H1 (cell line): ENCODE results near the gene FOXI3. TPM values are rescaled to one million over a fixed set of nuclear protein-coding genes. Genes with fewer than 3 reads are reported as not detected.

Experiments used
- CTCF ChIA-PET: fragments of 300-600 bp; sonication (Branson Sonifier 250); formaldehyde crosslinking; loops from one replicate; lab custom pipeline; 2021; ENCODE audit not compliant: partially characterized antibody; lab: Charles Lee
- POLR2A ChIA-PET: fragments of 300-600 bp; sonication (Branson Sonifier 250); formaldehyde crosslinking; loops from one replicate; lab custom pipeline; 2021; ENCODE audit warnings: inconsistent platforms; ENCODE audit not compliant: partially characterized antibody; lab: Charles Lee
- DNase-seq, 2 experiments: peaks; one replicate each; pipeline versions ENCODE4 v3.0.0 to v3.0.0-alpha.2; 2010 to 2022; ENCODE audit warnings: low spot score in 2 of 2, low read depth in 1 of 2, mixed read lengths in 1 of 2
- FAIRE-seq: peaks from 2 replicates; lab custom pipeline; 2011; peaks lifted over from hg19 to GRCh38; lab: Jason Lieb, UNC
- H2AFZ ChIP-seq: 2 replicates; pipeline ENCODE4 v1.8.1; 2012; ENCODE audit warnings: low read length, inconsistent platforms
- H2AK5ac ChIP-seq: 2 replicates; pipeline ENCODE4 v1.6.1; 2013; ENCODE audit warnings: low read depth, low read length
- H2BK120ac ChIP-seq: replicated peaks from 2 replicates; pipeline ENCODE3; 2013; ENCODE audit warnings: low read depth, low read length, inconsistent platforms
- H2BK12ac ChIP-seq: 2 replicates; pipeline ENCODE4 v1.6.1; 2013; ENCODE audit warnings: low read depth, low read length
- H2BK15ac ChIP-seq: 2 replicates; pipeline ENCODE4 v1.6.1; 2013; ENCODE audit warnings: low read length
- H2BK20ac ChIP-seq: 2 replicates; pipeline ENCODE4 v1.6.1; 2013; ENCODE audit warnings: low read length
- H2BK5ac ChIP-seq: 2 replicates; pipeline ENCODE4 v1.6.1; 2013; ENCODE audit warnings: low read depth, low read length
- H3K14ac ChIP-seq: 2 replicates; pipeline ENCODE4 v1.6.1; 2013; ENCODE audit warnings: inconsistent platforms; ENCODE audit not compliant: insufficient read length
- H3K18ac ChIP-seq: 2 replicates; pipeline ENCODE4 v1.6.1; 2013; ENCODE audit warnings: low read length; ENCODE audit errors: extremely low read depth
- H3K23ac ChIP-seq: 2 replicates; pipeline ENCODE4 v1.6.1; 2013; ENCODE audit warnings: inconsistent platforms; ENCODE audit not compliant: insufficient read length
- H3K23me2 ChIP-seq: 2 replicates; pipeline ENCODE4 v1.6.1; 2013; ENCODE audit warnings: low read depth, low read length
- H3K27ac ChIP-seq: 2 replicates; pipeline ENCODE4 v1.6.1; 2011; ENCODE audit warnings: low read depth, low read length, inconsistent platforms
- H3K27me3 ChIP-seq, 4 experiments: replicated peaks in 1 of 4; 1 replicate in 1 of 4; 2 replicates in 3 of 4; pipeline versions ENCODE4 v1.6.1 to v1.8.1; 2011 to 2013; ENCODE audit warnings: low read length in 3 of 4, mild to moderate bottlenecking in 3 of 4, inconsistent platforms in 2 of 4, mixed read lengths in 2 of 4, moderate library complexity in 1 of 4; ENCODE audit not compliant: control insufficient read depth in 3 of 4, insufficient read depth in 3 of 4; ENCODE audit errors: extremely low read depth in 1 of 4
- H3K36me3 ChIP-seq, 4 experiments: 2 replicates each; pipeline versions ENCODE4 v1.6.1 to v1.8.1; 2011 to 2013; ENCODE audit warnings: mild to moderate bottlenecking in 4 of 4, low read length in 3 of 4, moderate library complexity in 2 of 4, control low read depth in 1 of 4, inconsistent platforms in 1 of 4; ENCODE audit not compliant: insufficient read depth in 4 of 4, control insufficient read depth in 2 of 4
- H3K4ac ChIP-seq: replicated peaks from 2 replicates; pipeline ENCODE3; 2013; ENCODE audit warnings: low read length, low read depth, mixed read lengths, inconsistent platforms; ENCODE audit not compliant: insufficient read length
- H3K4me1 ChIP-seq, 4 experiments: replicated peaks in 1 of 4; 1 replicate in 1 of 4; 2 replicates in 3 of 4; pipeline versions ENCODE4 v1.6.1 to v1.8.1; 2011 to 2013; ENCODE audit warnings: low read length in 3 of 4, inconsistent platforms in 2 of 4, mixed read lengths in 1 of 4; ENCODE audit not compliant: insufficient read depth in 4 of 4, control insufficient read depth in 3 of 4
- H3K4me2 ChIP-seq, 2 experiments: 2 replicates each; pipeline versions ENCODE4 v1.6.1 to v1.8.1; 2011 to 2013; ENCODE audit warnings: low read depth in 2 of 2, low read length in 2 of 2, control low read depth in 1 of 2, inconsistent platforms in 1 of 2, mild to moderate bottlenecking in 1 of 2; ENCODE audit not compliant: insufficient read depth in 1 of 2
- H3K4me3 ChIP-seq, 4 experiments: fragments of 200-600, 300-600 bp in 1 of 4; sonication (generic), shearing (Covaris generic), sonication (Bioruptor Twin) in 1 of 4; 2 replicates each; pipeline versions ENCODE4 v1.5.1 to v1.8.1; 2011 to 2016; ENCODE audit warnings: low read length in 4 of 4, low read depth in 3 of 4, control low read depth in 2 of 4, inconsistent platforms in 2 of 4, mild to moderate bottlenecking in 2 of 4, mixed read lengths in 1 of 4, moderate library complexity in 1 of 4; ENCODE audit not compliant: insufficient read depth in 2 of 4; ENCODE audit errors: extremely low read depth in 1 of 4
- H3K56ac ChIP-seq: replicated peaks from 2 replicates; pipeline ENCODE3; 2013; ENCODE audit warnings: low read depth, mild to moderate bottlenecking, mixed read lengths, low read length, inconsistent platforms; ENCODE audit not compliant: insufficient read length
- H3K79me1 ChIP-seq: 2 replicates; pipeline ENCODE4 v1.6.1; 2013; ENCODE audit warnings: low read depth, low read length, control low read depth
- H3K79me2 ChIP-seq, 2 experiments: 2 replicates each; pipeline versions ENCODE4 v1.6.1 to v1.8.1; 2012 to 2013; ENCODE audit warnings: low read length in 2 of 2, mild to moderate bottlenecking in 2 of 2, inconsistent platforms in 1 of 2; ENCODE audit not compliant: insufficient read depth in 2 of 2, control insufficient read depth in 1 of 2
- H3K9ac ChIP-seq, 4 experiments: replicated peaks in 1 of 4; 1 replicate in 1 of 4; 2 replicates in 3 of 4; pipeline versions ENCODE4 v1.6.1 to v1.8.1; 2011 to 2013; ENCODE audit warnings: low read depth in 3 of 4, low read length in 3 of 4, control low read depth in 2 of 4, mild to moderate bottlenecking in 2 of 4, moderate library complexity in 2 of 4, inconsistent platforms in 1 of 4; ENCODE audit errors: extremely low read depth in 1 of 4
- H3K9me3 ChIP-seq, 2 experiments: 2 replicates each; pipeline versions ENCODE4 v1.6.1 to v1.8.1; 2012 to 2013; ENCODE audit warnings: mild to moderate bottlenecking in 2 of 2, moderate library complexity in 2 of 2, control low read depth in 1 of 2, inconsistent platforms in 1 of 2, low read depth in 1 of 2, low read length in 1 of 2, mixed read lengths in 1 of 2; ENCODE audit not compliant: insufficient read depth in 2 of 2
- H4K20me1 ChIP-seq, 2 experiments: replicated peaks in 1 of 2; 2 replicates each; pipeline versions ENCODE3 to v1.8.1; 2011 to 2013; ENCODE audit warnings: inconsistent platforms in 2 of 2, low read length in 2 of 2, mild to moderate bottlenecking in 1 of 2; ENCODE audit not compliant: insufficient read depth in 2 of 2, control insufficient read depth in 1 of 2
- H4K5ac ChIP-seq: 2 replicates; pipeline ENCODE4 v1.6.1; 2013; ENCODE audit warnings: low read length, low read depth, mixed read lengths, inconsistent platforms; ENCODE audit not compliant: insufficient read length
- H4K8ac ChIP-seq: 2 replicates; pipeline ENCODE4 v1.8.0; 2013; ENCODE audit warnings: mild to moderate bottlenecking, moderate library complexity, low read length, inconsistent platforms; ENCODE audit not compliant: insufficient read depth; ENCODE audit errors: extremely low read depth
- H4K91ac ChIP-seq: replicated peaks from 2 replicates; pipeline ENCODE3; 2013; ENCODE audit warnings: low read length, mixed read lengths, inconsistent platforms; ENCODE audit not compliant: insufficient read length
- CHD1 ChIP-seq: IDR thresholded peaks from 2 replicates; pipeline ENCODE4 v1.6.1; 2012; ENCODE audit warnings: low read depth, low read length, improper control_type of control experiment
- MAX ChIP-seq: IDR thresholded peaks from 2 replicates; pipeline ENCODE4 v1.6.1; 2012; ENCODE audit warnings: inconsistent platforms
- RNF2 ChIP-seq: fragments of 200-900, 300-1000 bp; sonication (generic); IDR thresholded peaks from 2 replicates; pipeline ENCODE4 v1.7.1; 2016; ENCODE audit warnings: borderline replicate concordance, low read depth, mild to moderate bottlenecking, antibody characterized with exemption, low read length; ENCODE audit not compliant: poor library complexity, severe bottlenecking; ENCODE audit errors: missing control alignments
- WGBS, 2 experiments: shearing (Covaris generic) in 1 of 2; methylation state at CpG; one replicate each; pipeline versions ENCODE4 v1.1.6 to v1.1.7; 2013 to 2015; ENCODE audit warnings: low lambda C conversion rate in 2 of 2, mixed read lengths in 2 of 2, inconsistent platforms in 1 of 2, low coverage in 1 of 2, missing lambda C conversion rate in 1 of 2; ENCODE audit not compliant: insufficient replicate concordance in 2 of 2, insufficient coverage in 1 of 2, insufficient read length in 1 of 2; ENCODE audit errors: extremely low coverage in 1 of 2, missing lambda C conversion rate in 1 of 2; 5-methylcytosine and 5-hydroxymethylcytosine counted together
- polyA plus RNA-seq, 7 experiments: library from polyadenylated mRNA; depleted of rRNA in 3 of 7; stranded (reverse) in 5 of 7; unstranded in 2 of 7; fragments of >200 nt in 5 of 7; fragments of 200-250 nt in 2 of 7; gene quantifications; 1 replicate in 5 of 7; 2 replicates in 1 of 7; 4 replicates in 1 of 7; pipeline versions ENCODE4 v1.2.1 to v1.2.3, GENCODE V29; 2011 to 2013; ENCODE audit warnings: missing spikeins in 2 of 7, mixed read lengths in 2 of 7
- small RNA-seq: library from polyadenylated mRNA; stranded (forward); fragments of <200 nt; extraction: miRNeasy Mini kit (QIAGEN cat#:217004); gene quantifications from one replicate; pipeline ENCODE3, GENCODE V24; 2013; ENCODE audit not compliant: insufficient read depth
- total RNA-seq: library from RNA; stranded (reverse); fragmentation: NEBNext Ultra II Directional; extraction: Animal tissue kit (Norgen Biotek cat#: 25700); gene quantifications from 2 replicates; pipeline ENCODE4 v1.2.1, GENCODE V29; 2021

The FOXI3 gene
- total and polyA plus RNA-seq, 2 of the 8 experiments (the other 6 are each of a cell fraction or from before 2014, with no cell fraction given) = 6.8 to 15.9 TPM

- no peaks in the 10 kb centered on the region for H3K36me3 ChIP-seq
- H3K27ac ChIP-seq = no peak overlapping the region
- H4K8ac ChIP-seq = no peak overlapping the region
- ChIA-PET CTCF (no interaction called here), POLR2A (no interaction called here)
- H3K18ac ChIP-seq = no peak overlapping the region
- no peak overlapping the region for H2BK20ac ChIP-seq
- no peaks in the 10 kb centered on the region for H3K9me3 ChIP-seq
- H3K4me3 ChIP-seq = no peak overlapping the region
- peak overlapping the region; percentile 55; the same call in 1 of the 2 replicates for H2BK12ac ChIP-seq
- H3K23ac ChIP-seq = no peak overlapping the region
- H4K5ac ChIP-seq = no peak overlapping the region
- H3K9ac ChIP-seq = no peak overlapping the region
- WGBS, 2 experiments = 69% methylated on average over 5 of the region's 5 CpGs; no CpG with 5 or more reads in 1 of the 2 experiments
- no peaks in the 10 kb centered on the region for H3K79me2 ChIP-seq
- H3K56ac ChIP-seq = no peak overlapping the region
- H3K14ac ChIP-seq = no peak overlapping the region
- no peak overlapping the region for H2AK5ac ChIP-seq
- no peak overlapping the region for H2BK120ac ChIP-seq
- no peaks in the 10 kb centered on the region for H3K27me3 ChIP-seq
- no peak overlapping the region for H2BK15ac ChIP-seq
- H4K91ac ChIP-seq = no peak overlapping the region
- H3K23me2 ChIP-seq = no peaks in the 10 kb centered on the region
- no peaks in the 10 kb centered on the region for H3K4me1 ChIP-seq
- H2BK5ac ChIP-seq = no peak overlapping the region
- H3K4me2 ChIP-seq = no peak overlapping the region
- H2AFZ ChIP-seq = peak overlapping the region; percentile 47
- no peaks in the 10 kb centered on the region for H3K79me1 ChIP-seq
- H3K4ac ChIP-seq = no peak overlapping the region
- FAIRE-seq = no peak
- no peaks in the 10 kb centered on the region for H4K20me1 ChIP-seq
- TF ChIP-seq RNF2 (no peak), MAX (no peak), CHD1 (no peak)
- TF ChIP-seq, all 59 proteins: peak for 0
- DNase-seq = no peak
These were observed 54.3 kb downstream of the FOXI3 start for GRCh38 chr2:88398180-88398579.

Small RNA genes lying within 50 kb of the gene (small RNA-seq; reads per million reads assigned to genes)
- gene RNU6-1007P = not detected

Other genes with a start within 250 kb of the FOXI3 start
- 22.7 and 22.8 TPM in 2 replicates for gene EIF2AK3, start 174.8 kb upstream of the FOXI3 start, total RNA-seq
- 3.3 and 5.8 TPM in 2 replicates for gene EIF2AK3, start 174.8 kb upstream of the FOXI3 start, polyA plus RNA-seq (2011; rRNA removed)
- 24.0 and 26.7 TPM in 2 replicates for gene RPIA, start 239.0 kb upstream of the FOXI3 start, total RNA-seq
- 9.1 and 13.1 TPM in 2 replicates for gene RPIA, start 239.0 kb upstream of the FOXI3 start, polyA plus RNA-seq (2011; rRNA removed)